HG03558 (cell line): Measurements from ENCODE around the gene GRIK5.
"Not testable (repeated sequence)": the region's sequence is repeated elsewhere in the genome, so short reads cannot be mapped to it uniquely, and the experiment has no call there.

ENCODE experiments used
- ATAC-seq: cut with Tn5 transposase; IDR thresholded peaks from one replicate; pipeline ENCODE4 v1.9.1; 2021; ENCODE audit warnings: moderate number of reproducible peaks; ENCODE audit not compliant: unreplicated experiment; ENCODE audit errors: extremely low read depth

Gene GRIK5

GRCh38 chr19:42023121-42023942 lies 46.7 kb downstream of the GRIK5 start:
- ATAC-seq = no peak

GRCh38 chr19:42022616-42023015 lies 47.4 kb downstream of the GRIK5 start:
- no peak for ATAC-seq

DNA sequence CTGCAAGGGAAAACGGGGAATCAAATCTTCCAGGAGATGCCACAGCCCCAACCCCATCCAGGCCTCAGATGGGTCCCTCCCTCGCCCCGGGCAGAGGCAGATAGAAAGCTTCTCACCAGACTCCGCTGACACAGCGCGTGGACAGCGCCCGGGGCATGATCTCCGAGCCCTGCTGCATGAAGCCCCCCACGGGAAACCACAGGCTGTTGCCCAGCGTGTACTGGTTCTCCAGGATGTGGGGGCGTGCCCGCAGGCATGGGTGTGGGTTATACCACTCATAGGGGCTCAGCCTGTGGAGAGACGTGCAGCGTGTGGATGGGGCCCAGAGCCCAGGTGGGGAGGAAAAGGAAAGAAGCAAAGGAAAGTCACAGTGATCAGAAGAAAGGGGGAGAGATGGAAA lies 48.8 kb downstream of the GRIK5 start:
- no peak for ATAC-seq

- ATAC-seq = no peak
These were observed 51.4 kb downstream of the GRIK5 start for GRCh38 chr19:42018503-42019193.

DNA sequence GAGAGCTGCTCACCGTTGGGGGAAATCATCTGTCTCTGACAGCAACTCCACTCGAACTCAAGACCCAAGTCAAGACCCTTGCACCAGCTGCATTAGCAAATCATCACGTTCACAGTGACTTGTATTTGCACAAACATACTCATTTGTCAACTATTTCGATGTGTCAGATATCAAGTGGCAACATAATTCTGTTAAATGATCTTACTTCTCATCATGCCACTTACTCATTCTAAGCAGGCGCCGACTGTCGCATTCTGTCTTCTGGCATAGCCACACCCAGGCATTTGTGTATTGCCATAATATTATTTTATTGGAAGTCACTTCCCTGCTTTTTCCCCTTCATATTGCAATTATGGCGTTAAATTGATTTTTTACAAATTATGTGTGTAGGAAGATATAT lies 53.0 kb downstream of the GRIK5 start:
- ATAC-seq = no peak

GRCh38 chr19:42012747-42013146 lies 57.3 kb downstream of the GRIK5 start:
- ATAC-seq = not testable (repeated sequence)

- no peak for ATAC-seq
These were observed 59.5 kb downstream of the GRIK5 start for GRCh38 chr19:42010245-42011126.

DNA sequence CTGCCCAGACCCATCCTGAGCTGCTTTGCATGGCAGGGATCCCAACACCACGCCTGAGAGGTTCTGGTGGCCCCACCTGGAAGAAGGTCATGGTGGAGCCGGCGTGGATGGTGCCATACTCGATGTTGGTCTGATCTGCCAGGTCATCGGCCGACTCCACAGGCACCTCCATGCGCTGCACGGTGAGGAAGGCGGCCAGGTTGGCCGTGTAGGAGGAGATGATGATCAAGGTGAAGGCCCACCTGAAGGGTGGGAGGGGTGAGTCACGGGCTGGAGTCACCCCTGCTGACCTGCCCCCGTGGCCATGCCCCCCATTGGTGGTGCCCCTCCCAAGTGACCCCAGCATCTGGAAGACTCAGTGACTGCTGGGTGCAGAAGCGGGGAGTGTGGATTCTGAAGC lies 63.4 kb downstream of the GRIK5 start:
- no peak for ATAC-seq

GRCh38 chr19:42005504-42005903 lies 64.5 kb downstream of the GRIK5 start:
- ATAC-seq = no peak

GRCh38 chr19:42003506-42004294 lies 66.3 kb downstream of the GRIK5 start:
- no peak for ATAC-seq

DNA sequence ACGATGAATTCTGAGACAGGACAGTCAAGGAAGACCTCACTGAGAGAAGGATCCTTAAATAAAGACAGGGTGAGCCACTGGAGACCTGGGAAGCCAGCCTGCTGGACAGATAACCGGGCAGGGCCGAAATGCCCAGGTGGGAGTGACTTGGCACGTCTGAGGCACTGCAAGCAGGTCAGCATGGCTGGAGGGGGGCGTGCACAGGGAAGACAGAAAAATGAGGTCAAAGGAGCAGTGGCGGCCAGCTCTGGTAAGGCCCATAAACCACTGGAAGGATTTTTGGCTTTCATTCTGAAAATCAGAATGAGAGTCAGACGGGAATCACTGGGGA lies 70.2 kb downstream of the GRIK5 start:
- ATAC-seq = no peak

DNA sequence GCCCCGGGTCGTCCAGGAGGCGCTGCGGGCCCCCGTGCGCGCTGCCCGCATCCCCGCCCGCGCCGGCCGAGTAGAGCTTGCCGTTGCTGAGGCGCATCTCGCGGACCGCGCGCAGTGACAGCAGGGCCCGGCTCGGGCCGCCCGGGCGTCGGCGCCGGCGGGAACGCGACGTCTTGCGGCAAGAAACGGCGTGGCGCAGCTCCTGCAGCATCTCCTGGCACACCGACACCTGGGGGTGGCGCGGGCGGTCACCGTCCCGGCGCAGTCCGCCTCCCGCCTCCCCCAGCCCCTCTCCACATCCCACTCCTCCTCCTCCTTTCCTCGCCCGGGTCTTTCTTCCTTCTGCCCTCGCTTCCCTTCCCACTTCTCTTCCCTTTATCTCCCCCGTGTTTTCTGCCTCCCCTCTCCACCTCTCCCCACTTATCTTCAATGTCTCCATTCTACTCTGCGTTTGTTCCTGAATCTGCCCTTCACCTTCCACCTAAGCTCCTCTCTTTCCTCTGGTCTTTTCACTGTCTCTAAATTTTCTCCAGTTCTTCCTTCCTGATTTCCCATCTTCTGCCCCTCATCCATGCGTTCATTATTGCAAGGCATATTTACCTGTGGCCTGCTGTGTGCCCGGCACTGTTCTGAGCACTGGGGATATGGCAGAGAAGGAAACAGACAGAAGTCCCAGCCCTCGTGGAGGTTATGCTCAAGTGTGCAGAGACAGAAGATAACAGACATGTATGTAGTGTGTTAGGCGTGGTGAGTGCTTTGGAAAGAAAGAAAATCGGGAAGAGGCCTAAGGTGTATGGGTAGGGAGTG lies 70.7 kb downstream of the GRIK5 start:
- ATAC-seq = no peak

DNA sequence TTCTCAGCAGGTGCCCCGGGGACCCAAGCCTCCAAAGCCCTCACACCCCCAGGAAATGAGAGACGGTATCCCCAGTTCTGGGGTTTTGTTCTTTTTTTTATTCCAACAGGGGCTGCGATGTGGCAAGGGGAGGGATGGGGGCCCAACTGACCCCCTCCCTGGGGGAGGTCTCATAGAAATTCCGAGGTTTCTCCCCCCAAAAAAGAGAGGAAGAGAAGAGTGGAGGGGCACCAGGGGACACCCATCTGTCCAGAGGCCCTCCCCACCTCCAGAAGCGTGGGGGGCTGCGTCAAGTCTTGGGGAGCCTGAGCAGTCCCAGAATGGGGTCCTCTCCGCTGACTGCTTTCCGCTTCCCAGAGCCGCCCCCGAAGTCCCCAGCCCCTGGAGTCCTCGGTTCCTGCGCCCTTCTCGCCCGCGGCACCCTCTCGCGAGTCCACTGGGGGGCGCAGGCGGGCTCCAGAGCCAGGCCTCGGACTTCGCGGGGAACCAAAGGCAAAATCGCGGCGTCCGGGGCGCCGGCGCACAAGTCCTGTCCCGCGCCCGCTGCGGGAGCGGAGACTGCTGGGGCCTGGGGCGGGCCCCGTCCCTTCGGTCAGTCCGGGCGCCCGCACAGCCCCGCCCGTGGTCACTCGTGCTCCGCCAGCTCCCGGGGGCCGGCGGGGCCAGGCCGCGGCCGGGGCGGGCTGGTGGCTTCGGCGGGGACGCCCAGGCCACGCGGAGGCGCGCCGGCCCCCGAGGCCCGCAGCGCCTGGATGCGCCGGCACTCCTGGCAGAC lies 71.6 kb downstream of the GRIK5 start:
- no peak for ATAC-seq

DNA sequence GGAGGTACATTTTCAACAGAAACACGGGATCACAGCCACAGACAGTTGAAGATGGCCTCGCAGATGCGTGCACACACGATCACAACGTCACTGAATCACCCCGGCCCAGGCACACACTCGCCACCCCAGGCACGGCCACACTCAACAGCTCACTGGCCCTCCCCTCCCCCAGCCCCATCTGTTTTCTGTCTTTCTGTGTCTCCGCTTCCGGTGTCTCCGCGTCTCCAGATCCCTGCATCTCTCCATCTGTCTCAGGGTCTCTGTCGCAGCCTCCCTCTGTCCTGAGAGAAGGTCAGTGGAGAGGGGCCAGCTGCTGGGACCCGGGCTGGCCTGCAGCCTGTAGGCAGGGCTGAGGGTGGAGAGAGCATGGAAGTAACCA lies 72.2 kb downstream of the GRIK5 start:
- no peak for ATAC-seq

- ATAC-seq = no peak
These were observed 72.7 kb downstream of the GRIK5 start for GRCh38 chr19:41997121-41997850.

DNA sequence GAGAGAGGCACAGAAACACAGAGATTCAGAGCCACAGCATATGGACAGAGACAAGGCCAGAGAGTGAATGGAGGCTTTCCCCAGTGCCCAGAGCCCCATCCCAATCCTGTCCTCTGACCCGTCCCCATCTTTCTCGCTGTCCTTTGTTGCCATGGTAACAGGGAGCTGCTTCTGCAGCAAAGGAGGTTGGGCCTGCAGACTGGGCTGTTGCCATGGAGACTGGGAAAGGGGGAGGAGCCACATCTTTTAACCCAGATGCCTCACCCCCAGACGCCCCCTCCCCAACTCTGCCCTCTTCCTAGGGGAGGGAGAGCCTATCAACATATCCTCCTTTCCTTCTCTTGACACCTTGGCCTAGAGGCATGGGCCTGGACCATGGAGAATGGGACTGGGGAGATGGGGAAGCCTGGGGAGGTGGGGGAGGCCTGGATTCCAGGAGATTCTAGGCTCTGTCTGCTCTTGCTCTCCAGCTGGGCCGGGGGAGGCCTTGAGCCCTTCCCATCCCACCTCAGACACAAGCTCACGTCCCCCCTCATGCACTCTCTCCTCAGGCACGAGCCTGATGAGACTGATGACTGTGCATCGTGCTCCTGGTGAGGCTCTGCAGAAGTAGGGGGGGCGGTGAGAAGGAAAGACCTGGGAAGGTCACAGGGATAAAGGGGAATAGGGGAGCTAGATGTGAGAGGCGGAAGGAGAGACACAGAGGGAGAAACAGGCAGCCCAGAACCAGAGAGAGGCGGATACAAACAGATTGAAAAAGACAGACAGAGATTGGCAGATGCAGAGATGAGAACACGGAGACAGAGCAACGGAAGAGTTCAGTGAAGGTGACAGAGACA lies 73.8 kb downstream of the GRIK5 start:
- no peak for ATAC-seq
